MCF 10A (cell line): ENCODE data around the gene ZNF608. TPM values are rescaled to one million over a fixed set of nuclear protein-coding genes. Genes with fewer than 3 reads are reported as not detected.

Source experiments
- BruUV-seq: library from RNA; stranded (reverse); fragments of 400-500 nt; replicated peaks from 2 replicates; lab custom pipeline; 2021; lab: Mats Ljungman, UMichigan
- CTCF ChIA-PET: fragments of 300-600 bp; sonication (Branson Sonifier 250); formaldehyde crosslinking; extraction: SDS; loops from one replicate; lab custom pipeline; 2021; ENCODE audit warnings: antibody characterized with exemption, inconsistent platforms; lab: Yijun Ruan, JAX
- POLR2A ChIA-PET: fragments of 300-600, 350-650 bp; sonication (Branson Sonifier 250); formaldehyde crosslinking; extraction: SDS; loops from one replicate; lab custom pipeline; 2020; ENCODE audit warnings: antibody characterized with exemption, inconsistent platforms; lab: Yijun Ruan, JAX
- DNase-seq: peaks from one replicate; pipeline ENCODE4 v3.0.0-alpha.2; 2018; ENCODE audit not compliant: unreplicated experiment
- H3K27ac Mint-ChIP-seq: one replicate; pipeline ENCODE4 v1.8.0; 2022; ENCODE audit warnings: mild to moderate bottlenecking, low read depth, mixed read lengths; ENCODE audit not compliant: unreplicated experiment
- H3K27me3 Mint-ChIP-seq: one replicate; pipeline ENCODE4 v1.8.0; 2022; ENCODE audit warnings: mixed read lengths; ENCODE audit not compliant: insufficient read depth, unreplicated experiment
- H3K36me3 Mint-ChIP-seq: one replicate; pipeline ENCODE4 v1.8.0; 2022; ENCODE audit warnings: mild to moderate bottlenecking, moderate library complexity, mixed read lengths; ENCODE audit not compliant: insufficient read depth, unreplicated experiment
- H3K4me1 Mint-ChIP-seq: one replicate; pipeline ENCODE4 v1.8.0; 2022; ENCODE audit warnings: mixed read lengths; ENCODE audit not compliant: insufficient read depth, unreplicated experiment
- H3K4me3 Mint-ChIP-seq: one replicate; pipeline ENCODE4 v1.8.0; 2022; ENCODE audit warnings: mild to moderate bottlenecking, moderate library complexity, mixed read lengths; ENCODE audit not compliant: unreplicated experiment
- H3K9me3 Mint-ChIP-seq: one replicate; pipeline ENCODE4 v1.8.0; 2022; ENCODE audit warnings: mixed read lengths; ENCODE audit not compliant: unreplicated experiment
- CTCF ChIP-seq: fragments of 200-600 bp; IDR thresholded peaks from one replicate; pipeline ENCODE4 v1.8.0; 2022; ENCODE audit warnings: antibody characterized with exemption, mild to moderate bottlenecking; ENCODE audit not compliant: unreplicated experiment
- intact Hi-C: fragments of 100-400 bp; cut with micrococcal nuclease; formaldehyde crosslinking; loops from 2 replicates; pipeline ENCODE4 v1.14.1; 2022
- total RNA-seq: library from RNA; stranded (reverse); gene quantifications from 2 replicates; pipeline ENCODE4 v1.2.3, GENCODE V29; 2022

The ZNF608 gene
- total RNA-seq, 1 experiment from 2014 or later: 8.4 TPM

- Mint-ChIP-seq H3K4me1 (no peaks in the 10 kb centered on the region), H3K36me3 (peaks cover 4% of the 10 kb centered on the region)
- CTCF ChIA-PET: interaction anchor here (0.5 kb wide), 1 partner anchor 398 kb away, joined by 4 read pairs; no protein-coding TSS in a partner anchor
Observed at GRCh38 chr5:124761010-124761409, 14.6 kb upstream of the ZNF608 start.

GRCh38 chr5:124760608-124761007 is 14.2 kb upstream of the ZNF608 start:
- no peak for TF ChIP-seq CTCF
- H3K4me3 Mint-ChIP-seq: no peak overlapping the region
- POLR2A ChIA-PET: interaction anchor here (0.7 to 1.0 kb wide), 3 partner anchors 9 to 13 kb away, joined by 3 to 5 read pairs (median 4); no protein-coding TSS in a partner anchor
- no peak for DNase-seq
- BruUV-seq: no TSS peak
- peaks cover 4% of the 10 kb centered on the region for H3K36me3 Mint-ChIP-seq
- CTCF ChIA-PET: interaction anchor here (0.6 kb wide), 1 partner anchor 71 kb away, joined by 4 read pairs; no protein-coding TSS in a partner anchor
- H3K9me3 Mint-ChIP-seq: no peaks in the 10 kb centered on the region
- no peaks in the 10 kb centered on the region for H3K4me1 Mint-ChIP-seq
- no peaks in the 10 kb centered on the region for H3K27me3 Mint-ChIP-seq
- no peak overlapping the region for H3K27ac Mint-ChIP-seq
- intact Hi-C loops: no loop called here

More at GRCh38 chr5:124761010-124761409, 14.6 kb upstream of the ZNF608 start:
- no TSS peak for BruUV-seq
- no peak for DNase-seq
- H3K4me3 Mint-ChIP-seq: no peak overlapping the region
- no peak for TF ChIP-seq CTCF
- H3K9me3 Mint-ChIP-seq: no peaks in the 10 kb centered on the region
- H3K27me3 Mint-ChIP-seq: no peaks in the 10 kb centered on the region
- POLR2A ChIA-PET: interaction anchor here (0.7 to 1.0 kb wide), 3 partner anchors 10 to 13 kb away, joined by 3 to 5 read pairs (median 4); no protein-coding TSS in a partner anchor
- no peak overlapping the region for H3K27ac Mint-ChIP-seq
- intact Hi-C loops: no loop called here

- ChIA-PET POLR2A (interaction anchor here (0.7 to 2.9 kb wide), 5 partner anchors 10 to 656 kb away, joined by 3 to 6 read pairs (median 3); no protein-coding TSS in a partner anchor), CTCF (no interaction called here)
- no peak overlapping the region for H3K4me3 Mint-ChIP-seq
- no peaks in the 10 kb centered on the region for H3K9me3 Mint-ChIP-seq
- no peak for TF ChIP-seq CTCF
- no peak overlapping the region for H3K27ac Mint-ChIP-seq
- H3K4me1 Mint-ChIP-seq: peaks cover 10% of the 10 kb centered on the region
- intact Hi-C loops: no loop called here
- H3K27me3 Mint-ChIP-seq: no peaks in the 10 kb centered on the region
- BruUV-seq: no TSS peak
- DNase-seq: peak; percentile 59
- peaks cover 4% of the 10 kb centered on the region for H3K36me3 Mint-ChIP-seq
Observed at GRCh38 chr5:124755565-124755964, 9.1 kb upstream of the ZNF608 start.

GRCh38 chr5:124755041-124755440 is 8.6 kb upstream of the ZNF608 start:
- POLR2A ChIA-PET: interaction anchor here (0.6 to 2.9 kb wide), 10 partner anchors 10 to 903 kb away, joined by 3 to 6 read pairs (median 3); no protein-coding TSS in a partner anchor
- H3K27ac Mint-ChIP-seq: no peak overlapping the region

More at GRCh38 chr5:124755041-124755440, 8.6 kb upstream of the ZNF608 start:
- peaks cover 4% of the 10 kb centered on the region for H3K36me3 Mint-ChIP-seq
- intact Hi-C loops: no loop called here
- H3K27me3 Mint-ChIP-seq: no peaks in the 10 kb centered on the region
- no peak overlapping the region for H3K4me3 Mint-ChIP-seq
- CTCF ChIA-PET: interaction anchor here (1.3 kb wide), 1 partner anchor 33 kb away, joined by 4 read pairs; no protein-coding TSS in a partner anchor
- H3K4me1 Mint-ChIP-seq: peaks cover 10% of the 10 kb centered on the region
- H3K9me3 Mint-ChIP-seq: no peaks in the 10 kb centered on the region
- no peak for TF ChIP-seq CTCF
- no TSS peak for BruUV-seq
- no peak for DNase-seq
